Fibroblast of pulmonary artery (primary cell): ENCODE data around the gene GRIP2.

ENCODE experiments used
- DNase-seq: peaks from one replicate; pipeline ENCODE4 v3.0.0-alpha.2; 2010; ENCODE audit warnings: low read depth
- H3K4me3 ChIP-seq: replicated peaks from 2 replicates; pipeline ENCODE4 v1.5.1; 2011; ENCODE audit warnings: low read depth, mild to moderate bottlenecking, control low read depth, low read length, moderate library complexity
- TF ChIP-seq, protein P1 (sequence below): IDR thresholded peaks from 2 replicates; pipeline ENCODE4 v1.5.1; 2011; ENCODE audit warnings: mild to moderate bottlenecking, control low read depth, low read length, inconsistent platforms; ENCODE audit errors: missing control alignments

The GRIP2 gene

DNA sequence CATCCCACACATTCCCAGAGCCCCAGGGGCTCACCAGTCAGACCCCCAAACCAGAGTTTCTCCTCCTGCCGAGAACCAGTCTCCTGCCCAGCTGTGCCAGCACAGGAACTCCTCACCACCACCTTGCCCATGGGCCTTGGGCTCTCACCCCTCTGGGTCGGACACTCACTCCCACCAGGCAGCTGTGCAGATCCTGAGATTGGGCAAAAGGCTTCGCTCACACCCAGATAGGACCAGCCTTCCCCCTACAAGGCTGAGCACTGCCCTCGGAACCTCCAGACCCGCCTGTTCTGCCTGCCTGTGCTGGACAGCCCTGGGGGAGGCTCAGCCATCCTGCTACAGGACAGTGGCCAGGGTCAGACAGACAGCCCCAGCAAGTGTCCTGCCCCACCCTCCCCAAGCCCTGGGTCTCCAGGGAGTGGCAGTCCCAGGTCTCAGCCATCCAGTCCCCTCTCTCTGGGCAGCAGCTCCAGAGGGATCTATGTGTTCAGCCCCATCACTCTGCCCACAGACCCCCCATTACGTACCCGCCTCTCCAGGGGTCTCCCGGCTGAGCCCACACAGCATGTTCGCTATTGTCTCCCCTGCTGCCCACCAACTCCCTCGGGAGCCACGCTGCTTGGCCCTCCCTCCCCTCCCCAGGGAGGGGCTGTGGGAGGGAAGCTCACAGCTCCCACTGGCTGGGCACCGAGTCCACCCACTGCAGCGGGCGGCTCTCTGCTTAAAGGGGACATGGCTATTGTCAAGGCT, at the start of gene GRIP2:
GRIP2 (minus strand) TSS at position 601 of the 750 bp plus-strand sequence; CDS start at position 567, 34 bp downstream.
- TF ChIP-seq, protein P1, sequence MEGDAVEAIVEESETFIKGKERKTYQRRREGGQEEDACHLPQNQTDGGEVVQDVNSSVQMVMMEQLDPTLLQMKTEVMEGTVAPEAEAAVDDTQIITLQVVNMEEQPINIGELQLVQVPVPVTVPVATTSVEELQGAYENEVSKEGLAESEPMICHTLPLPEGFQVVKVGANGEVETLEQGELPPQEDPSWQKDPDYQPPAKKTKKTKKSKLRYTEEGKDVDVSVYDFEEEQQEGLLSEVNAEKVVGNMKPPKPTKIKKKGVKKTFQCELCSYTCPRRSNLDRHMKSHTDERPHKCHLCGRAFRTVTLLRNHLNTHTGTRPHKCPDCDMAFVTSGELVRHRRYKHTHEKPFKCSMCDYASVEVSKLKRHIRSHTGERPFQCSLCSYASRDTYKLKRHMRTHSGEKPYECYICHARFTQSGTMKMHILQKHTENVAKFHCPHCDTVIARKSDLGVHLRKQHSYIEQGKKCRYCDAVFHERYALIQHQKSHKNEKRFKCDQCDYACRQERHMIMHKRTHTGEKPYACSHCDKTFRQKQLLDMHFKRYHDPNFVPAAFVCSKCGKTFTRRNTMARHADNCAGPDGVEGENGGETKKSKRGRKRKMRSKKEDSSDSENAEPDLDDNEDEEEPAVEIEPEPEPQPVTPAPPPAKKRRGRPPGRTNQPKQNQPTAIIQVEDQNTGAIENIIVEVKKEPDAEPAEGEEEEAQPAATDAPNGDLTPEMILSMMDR = no peak
- H3K4me3 ChIP-seq = no peak within 1 kb of the TSS
- no peak for DNase-seq

- no peak overlapping the region for H3K4me3 ChIP-seq
- TF ChIP-seq, protein P1 = no peak
- no peak for DNase-seq
Measured at GRCh38 chr3:14588425-14589112, 48.4 kb upstream of the GRIP2 start.

GRCh38 chr3:14587740-14588360, 47.7 kb upstream of the GRIP2 start:
- no peak overlapping the region for H3K4me3 ChIP-seq
- TF ChIP-seq, protein P1 = no peak
- DNase-seq = peak; percentile 35

DNA sequence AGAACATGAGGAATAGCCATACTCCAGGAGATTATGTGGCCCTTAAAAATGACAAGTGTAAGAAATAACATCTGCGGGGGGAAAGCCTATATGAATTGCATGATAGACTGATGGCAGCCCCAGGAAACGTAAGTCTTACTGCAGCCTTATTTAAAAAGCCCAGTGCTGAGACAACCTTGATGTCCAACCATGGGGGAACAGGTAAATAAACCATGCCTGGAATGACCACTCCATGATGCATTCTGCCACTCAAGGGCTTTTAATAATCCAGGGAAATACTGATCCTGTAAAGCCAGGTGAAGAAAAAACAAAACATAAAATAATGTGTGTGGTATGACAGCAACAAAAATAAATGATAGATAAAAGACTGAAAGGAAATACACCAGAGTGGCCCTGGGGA, 46.5 kb upstream of the GRIP2 start:
- DNase-seq = no peak
- H3K4me3 ChIP-seq = no peak overlapping the region
- TF ChIP-seq, protein P1 = no peak

DNA sequence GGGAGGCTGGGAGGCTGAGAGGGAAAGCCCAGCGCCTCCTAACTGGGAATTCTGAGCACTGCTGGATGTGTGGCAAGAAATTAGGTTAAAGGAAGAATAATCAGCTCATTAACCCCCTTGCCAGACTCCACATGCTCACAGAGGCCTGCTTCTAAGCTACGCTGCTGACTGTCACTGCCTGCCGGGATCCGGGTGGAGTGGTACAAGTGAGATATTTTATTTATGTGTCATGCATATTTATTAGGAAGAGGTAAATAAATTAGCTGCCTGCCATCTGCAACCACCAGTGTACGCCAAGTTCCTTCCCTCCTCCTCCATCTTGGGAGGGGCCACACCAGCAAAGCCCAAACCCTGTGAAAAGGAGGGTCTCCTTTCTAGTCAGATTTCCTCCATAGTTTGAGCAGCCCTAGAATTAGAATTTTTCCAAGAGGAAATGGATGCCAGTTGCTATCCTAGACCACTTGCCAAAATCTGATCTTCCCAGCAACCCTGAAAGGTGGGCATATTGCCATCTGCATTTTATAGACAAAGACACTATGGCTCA, 43.5 kb upstream of the GRIP2 start:
- no peak for DNase-seq
- TF ChIP-seq, protein P1 = no peak
- no peak overlapping the region for H3K4me3 ChIP-seq

DNA sequence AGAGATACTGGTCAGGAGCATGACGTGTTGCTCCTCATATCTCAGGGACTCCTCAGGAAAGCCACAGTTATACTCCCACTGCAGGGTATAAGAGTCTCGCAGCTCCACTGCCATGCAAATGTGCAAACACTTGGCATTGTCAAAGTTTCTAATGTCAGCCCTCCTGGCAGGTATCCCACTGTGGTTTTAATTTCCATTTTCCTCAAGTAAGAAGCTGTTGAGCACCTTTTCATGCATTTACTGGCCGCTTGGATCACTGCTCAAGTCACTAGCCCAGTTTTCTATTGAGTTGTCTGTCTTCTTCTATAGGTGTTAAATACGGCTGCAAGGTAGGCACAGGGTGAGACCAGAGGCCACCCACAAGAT, 41.9 kb upstream of the GRIP2 start:
- TF ChIP-seq, protein P1 = no peak
- no peak for DNase-seq
- H3K4me3 ChIP-seq = no peak overlapping the region
